Measurements from ENCODE around the gene NR1I2. TPM values are rescaled to one million over a fixed set of nuclear protein-coding genes. Genes with fewer than 3 reads are reported as not detected.

The NR1I2 gene
- total and polyA plus RNA-seq, 9 of the 15 experiments (the other 6 are each of a cell fraction or from before 2014, with no cell fraction given) = not detected

DNA sequence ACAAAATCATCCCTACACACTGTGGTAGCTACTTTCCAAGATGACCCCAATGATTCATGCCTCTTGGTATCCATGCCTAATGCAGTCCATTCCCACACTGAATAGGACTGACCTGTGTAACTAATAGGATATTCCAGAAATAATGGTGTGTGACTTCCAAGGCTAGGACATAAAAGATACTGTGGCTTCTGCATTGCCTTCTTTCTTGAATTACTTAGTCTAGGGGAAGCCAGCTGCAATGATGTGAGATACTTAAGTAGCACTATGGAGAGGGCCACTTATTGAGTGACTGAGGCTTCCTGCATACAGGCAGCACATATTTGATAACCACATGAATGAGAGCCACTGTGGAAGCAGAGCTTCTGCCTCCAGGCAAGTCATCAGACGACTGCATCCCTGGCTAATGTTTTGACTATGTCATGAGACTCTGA is 50.1 kb downstream of the NR1I2 start:
- 31% methylated on average over 1 of the region's 1 CpG for WGBS (ENCODE audit: insufficient coverage, low coverage, missing lambda C conversion rate)
- Histone ChIP-seq H4K20me1 (replicated peaks; ENCODE audit: control insufficient read depth, insufficient read depth, low read length) (no peaks in the 10 kb centered on the region), H3K9me3 (replicated peaks; ENCODE audit: control insufficient read depth, insufficient read depth, low read depth, low read length) (no peaks in the 10 kb centered on the region), H3K4me2 (ENCODE audit: insufficient read depth, low read length) (no peak overlapping the region), H3K79me2 (ENCODE audit: control insufficient read depth, insufficient read depth, low read length) (no peaks in the 10 kb centered on the region), H3K4me1 (replicated peaks in 1 of 2; ENCODE audit: control insufficient read depth in 2 of 2, insufficient read depth in 2 of 2, low read length in 2 of 2) (no peaks in the 10 kb centered on the region), H3K9ac (ENCODE audit: insufficient read depth in 1 of 2, low read depth in 2 of 2, low read length in 2 of 2) (no peak overlapping the region), H3K27ac (ENCODE audit: extremely low read depth, low read depth, low read length) (no peak overlapping the region), H3K4me3 (no peak overlapping the region), H3K36me3 (ENCODE audit: control insufficient read depth, insufficient read depth, low read length) (no peaks in the 10 kb centered on the region), H2AFZ (ENCODE audit: low read depth, low read length) (no peak overlapping the region), H3K9me1 (ENCODE audit: control insufficient read depth, insufficient read depth, low read length) (no peaks in the 10 kb centered on the region), H3K27me3 (ENCODE audit: control insufficient read depth in 2 of 2, insufficient read depth in 2 of 2, low read length in 2 of 2) (no peaks in the 10 kb centered on the region)
- ChIA-PET CTCF (ENCODE audit: low intra/inter-chr PET ratio) (no interaction called here), POLR2A (interaction anchor here (0.6 to 1.4 kb wide), 2 partner anchors 16 to 508 kb away, joined by 3 read pairs; no protein-coding TSS in a partner anchor)
- no peak for FAIRE-seq
- TF ChIP-seq CBFA2T3 (IDR thresholded peaks at IDR 0.05) (no peak), RUNX1 (IDR thresholded peaks at IDR 0.05; ENCODE audit: low read depth) (no peak), EP300 (IDR thresholded peaks at IDR 0.05; ENCODE audit: low read length) (no peak), ARNT (IDR thresholded peaks at IDR 0.05) (no peak), BRD9 (IDR thresholded peaks at IDR 0.05; ENCODE audit: low read depth, partially characterized antibody) (no peak)
- TF ChIP-seq, protein P1, sequence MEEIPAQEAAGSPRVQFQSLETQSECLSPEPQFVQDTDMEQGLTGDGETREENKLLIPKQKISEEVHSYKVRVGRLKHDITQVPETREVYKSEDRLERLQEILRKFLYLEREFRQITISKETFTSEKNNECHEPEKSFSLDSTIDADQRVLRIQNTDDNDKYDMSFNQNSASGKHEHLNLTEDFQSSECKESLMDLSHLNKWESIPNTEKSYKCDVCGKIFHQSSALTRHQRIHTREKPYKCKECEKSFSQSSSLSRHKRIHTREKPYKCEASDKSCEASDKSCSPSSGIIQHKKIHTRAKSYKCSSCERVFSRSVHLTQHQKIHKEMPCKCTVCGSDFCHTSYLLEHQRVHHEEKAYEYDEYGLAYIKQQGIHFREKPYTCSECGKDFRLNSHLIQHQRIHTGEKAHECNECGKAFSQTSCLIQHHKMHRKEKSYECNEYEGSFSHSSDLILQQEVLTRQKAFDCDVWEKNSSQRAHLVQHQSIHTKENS (CRISPR knock-in tag; IDR thresholded peaks at IDR 0.05) = no peak
- TF ChIP-seq, protein P2, sequence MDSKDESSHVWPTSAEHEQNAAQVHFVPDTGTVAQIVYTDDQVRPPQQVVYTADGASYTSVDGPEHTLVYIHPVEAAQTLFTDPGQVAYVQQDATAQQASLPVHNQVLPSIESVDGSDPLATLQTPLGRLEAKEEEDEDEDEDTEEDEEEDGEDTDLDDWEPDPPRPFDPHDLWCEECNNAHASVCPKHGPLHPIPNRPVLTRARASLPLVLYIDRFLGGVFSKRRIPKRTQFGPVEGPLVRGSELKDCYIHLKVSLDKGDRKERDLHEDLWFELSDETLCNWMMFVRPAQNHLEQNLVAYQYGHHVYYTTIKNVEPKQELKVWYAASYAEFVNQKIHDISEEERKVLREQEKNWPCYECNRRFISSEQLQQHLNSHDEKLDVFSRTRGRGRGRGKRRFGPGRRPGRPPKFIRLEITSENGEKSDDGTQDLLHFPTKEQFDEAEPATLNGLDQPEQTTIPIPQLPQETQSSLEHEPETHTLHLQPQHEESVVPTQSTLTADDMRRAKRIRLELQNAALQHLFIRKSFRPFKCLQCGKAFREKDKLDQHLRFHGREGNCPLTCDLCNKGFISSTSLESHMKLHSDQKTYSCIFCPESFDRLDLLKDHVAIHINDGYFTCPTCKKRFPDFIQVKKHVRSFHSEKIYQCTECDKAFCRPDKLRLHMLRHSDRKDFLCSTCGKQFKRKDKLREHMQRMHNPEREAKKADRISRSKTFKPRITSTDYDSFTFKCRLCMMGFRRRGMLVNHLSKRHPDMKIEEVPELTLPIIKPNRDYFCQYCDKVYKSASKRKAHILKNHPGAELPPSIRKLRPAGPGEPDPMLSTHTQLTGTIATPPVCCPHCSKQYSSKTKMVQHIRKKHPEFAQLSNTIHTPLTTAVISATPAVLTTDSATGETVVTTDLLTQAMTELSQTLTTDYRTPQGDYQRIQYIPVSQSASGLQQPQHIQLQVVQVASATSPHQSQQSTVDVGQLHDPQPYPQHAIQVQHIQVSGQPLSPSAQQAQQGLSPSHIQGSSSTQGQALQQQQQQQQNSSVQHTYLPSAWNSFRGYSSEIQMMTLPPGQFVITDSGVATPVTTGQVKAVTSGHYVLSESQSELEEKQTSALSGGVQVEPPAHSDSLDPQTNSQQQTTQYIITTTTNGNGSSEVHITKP (IDR thresholded peaks at IDR 0.05; ENCODE audit: partially characterized antibody) = no peak
- in situ Hi-C loops (cut with MboI) = no loop called here
- DNase-seq (ENCODE audit: extremely low read depth in 1 of 4, low spot score in 3 of 4) = no peak
- intact Hi-C loops (cut with micrococcal nuclease) = no loop called here
- no TSS peak for BruUV-seq (replicated peaks)
- no peak for ATAC-seq

Measured in K562 (cell line).